ENCODE results near the gene IGF2BP2. TPM values are rescaled to one million over a fixed set of nuclear protein-coding genes. Genes with fewer than 3 reads are reported as not detected.
"Not testable (repeated sequence)": the region's sequence is repeated elsewhere in the genome, so short reads cannot be mapped to it uniquely, and the experiment has no call there.

The IGF2BP2 gene
- total RNA-seq, 4 donors from 2014 or later: 12.4 to 45.7 (median 15.9) TPM

DNA sequence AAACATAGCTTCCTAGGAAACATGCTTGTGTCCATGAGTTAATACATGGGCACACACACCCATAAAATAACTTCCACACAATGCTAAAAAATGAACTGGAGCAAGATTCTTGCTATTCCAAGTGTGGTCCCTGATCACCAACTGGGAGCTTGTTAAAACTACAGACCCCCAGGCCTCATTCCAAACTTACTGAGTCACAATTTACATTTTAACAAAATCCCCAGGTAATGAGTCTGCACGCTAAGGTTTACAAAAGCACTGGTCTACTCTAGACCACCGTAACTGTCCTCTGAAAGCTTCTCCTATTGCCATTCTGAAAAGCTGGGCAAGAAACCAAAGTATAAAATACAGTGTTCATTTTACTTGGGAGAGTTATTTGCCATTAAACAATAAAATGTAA lies 45.4 kb downstream of the IGF2BP2 start:
- 92 to 95% methylated on average over 2 of the region's 2 CpGs for WGBS, 2 donors
- no peaks in the 10 kb centered on the region for H3K9me3 ChIP-seq
- no peaks in the 10 kb centered on the region for H3K4me1 ChIP-seq
- H3K27me3 ChIP-seq: no peaks in the 10 kb centered on the region
- H3K36me3 ChIP-seq: no peaks in the 10 kb centered on the region
- no peak overlapping the region for H3K4me3 ChIP-seq (replicated peaks in 1 of 3)
- no peak for TF ChIP-seq POLR2A (IDR thresholded peaks at IDR 0.05)
- TF ChIP-seq, protein P1, sequence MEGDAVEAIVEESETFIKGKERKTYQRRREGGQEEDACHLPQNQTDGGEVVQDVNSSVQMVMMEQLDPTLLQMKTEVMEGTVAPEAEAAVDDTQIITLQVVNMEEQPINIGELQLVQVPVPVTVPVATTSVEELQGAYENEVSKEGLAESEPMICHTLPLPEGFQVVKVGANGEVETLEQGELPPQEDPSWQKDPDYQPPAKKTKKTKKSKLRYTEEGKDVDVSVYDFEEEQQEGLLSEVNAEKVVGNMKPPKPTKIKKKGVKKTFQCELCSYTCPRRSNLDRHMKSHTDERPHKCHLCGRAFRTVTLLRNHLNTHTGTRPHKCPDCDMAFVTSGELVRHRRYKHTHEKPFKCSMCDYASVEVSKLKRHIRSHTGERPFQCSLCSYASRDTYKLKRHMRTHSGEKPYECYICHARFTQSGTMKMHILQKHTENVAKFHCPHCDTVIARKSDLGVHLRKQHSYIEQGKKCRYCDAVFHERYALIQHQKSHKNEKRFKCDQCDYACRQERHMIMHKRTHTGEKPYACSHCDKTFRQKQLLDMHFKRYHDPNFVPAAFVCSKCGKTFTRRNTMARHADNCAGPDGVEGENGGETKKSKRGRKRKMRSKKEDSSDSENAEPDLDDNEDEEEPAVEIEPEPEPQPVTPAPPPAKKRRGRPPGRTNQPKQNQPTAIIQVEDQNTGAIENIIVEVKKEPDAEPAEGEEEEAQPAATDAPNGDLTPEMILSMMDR (IDR thresholded peaks at IDR 0.05): no peak
- H3K27ac ChIP-seq: no peak overlapping the region
- intact Hi-C loops (cut with DNase I): loop anchor here (10.0 kb wide), 1 partner anchor 45 kb away; the partner anchor contains the start of gene IGF2BP2
- no peak for DNase-seq

GRCh38 chr3:185778821-185779220 lies 46.0 kb downstream of the IGF2BP2 start:
- H3K36me3 ChIP-seq: no peaks in the 10 kb centered on the region
- no peaks in the 10 kb centered on the region for H3K27me3 ChIP-seq
- peaks cover 4 to 5% of the 10 kb centered on the region in 2 donors for H3K4me1 ChIP-seq
- DNase-seq: no peak
- 97 to 100% methylated on average over 1 of the region's 1 CpG for WGBS, 2 donors
- no peaks in the 10 kb centered on the region for H3K9me3 ChIP-seq
- intact Hi-C loops (cut with DNase I): loop anchor here (10.0 kb wide), 1 partner anchor 46 kb away; the partner anchor contains the start of gene IGF2BP2
- no peak overlapping the region for H3K4me3 ChIP-seq (replicated peaks in 1 of 3)
- no peak overlapping the region for H3K27ac ChIP-seq
- TF ChIP-seq, protein P1 (IDR thresholded peaks at IDR 0.05): no peak
- TF ChIP-seq POLR2A (IDR thresholded peaks at IDR 0.05): no peak

- Histone ChIP-seq H3K4me1 (peaks cover 4 to 5% of the 10 kb centered on the region in 2 donors), H3K9me3 (no peaks in the 10 kb centered on the region), H3K36me3 (no peaks in the 10 kb centered on the region), H3K27me3 (no peaks in the 10 kb centered on the region), H3K4me3 (replicated peaks in 1 of 3) (no peak overlapping the region), H3K27ac (no peak overlapping the region)
- WGBS, 2 donors: 66% methylated on average over 4 of the region's 4 CpGs
- TF ChIP-seq POLR2A (IDR thresholded peaks at IDR 0.05): no peak
- TF ChIP-seq, protein P1 (IDR thresholded peaks at IDR 0.05): no peak
- peak; percentile 5 to 27 for DNase-seq
- intact Hi-C loops (cut with DNase I): loop anchor here (10.0 kb wide), 1 partner anchor 47 kb away; the partner anchor contains the start of gene IGF2BP2
Measured at GRCh38 chr3:185778094-185778493, 46.7 kb downstream of the IGF2BP2 start.

- no peak for TF ChIP-seq POLR2A (IDR thresholded peaks at IDR 0.05)
- TF ChIP-seq, protein P1 (IDR thresholded peaks at IDR 0.05): no peak
- DNase-seq: no peak
- H3K27ac ChIP-seq: no peak overlapping the region
- intact Hi-C loops (cut with DNase I): loop anchor here (10.0 kb wide), 1 partner anchor 55 kb away; the partner anchor contains the start of gene IGF2BP2
- H3K27me3 ChIP-seq: no peaks in the 10 kb centered on the region
- WGBS, 2 donors: 87 to 89% methylated on average over 8 of the region's 8 CpGs
- no peaks in the 10 kb centered on the region for H3K36me3 ChIP-seq
- peaks cover 4 to 5% of the 10 kb centered on the region in 2 donors for H3K4me1 ChIP-seq
- no peak overlapping the region for H3K4me3 ChIP-seq (replicated peaks in 1 of 3)
- H3K9me3 ChIP-seq: no peaks in the 10 kb centered on the region
Measured at GRCh38 chr3:185770109-185770508, 54.7 kb downstream of the IGF2BP2 start.

- WGBS, 2 donors: 88 to 90% methylated on average over 4 of the region's 4 CpGs
- TF ChIP-seq, protein P1 (IDR thresholded peaks at IDR 0.05): peak; percentile 30 to 75 (median 66)
- not testable (repeated sequence) for H3K4me3 ChIP-seq (replicated peaks in 1 of 3); H3K27ac ChIP-seq; H3K9me3 ChIP-seq; H3K27me3 ChIP-seq; H3K36me3 ChIP-seq; H3K4me1 ChIP-seq
- intact Hi-C loops (cut with DNase I): loop anchor here (10.0 kb wide), 1 partner anchor 94 kb away; no protein-coding TSS in a partner anchor
- DNase-seq: peak; percentile 42 to 52
Measured at GRCh38 chr3:185768578-185768982, 56.3 kb downstream of the IGF2BP2 start.
